ENCODE data around the gene CASP2.

CASP2 gene

GRCh38 chr7:143287935-143288826, at the start of gene CASP2:
Gene CASP2 (plus strand): TSS chr7:143288351. CDS start chr7:143288456, 105 bp downstream.
- DNase-seq (ENCODE audit: extremely low spot score, insufficient read length, low read depth): peak; percentile 100
- peak; percentile 92 for FAIRE-seq

GRCh38 chr7:143239813-143240212, 48.3 kb upstream of the CASP2 start:
- FAIRE-seq (no peak), DNase-seq (ENCODE audit: extremely low spot score, insufficient read length, low read depth) (no peak)

- FAIRE-seq: peak; percentile 69
- DNase-seq (ENCODE audit: extremely low spot score, insufficient read length, low read depth): peak; percentile 15
These were observed 47.6 kb upstream of the CASP2 start for GRCh38 chr7:143240291-143241168.

GRCh38 chr7:143242306-143242705, 45.8 kb upstream of the CASP2 start:
- DNase-seq (ENCODE audit: extremely low spot score, insufficient read length, low read depth): no peak
- FAIRE-seq: no peak

- FAIRE-seq: no peak
- no peak for DNase-seq (ENCODE audit: extremely low spot score, insufficient read length, low read depth)
These were observed 45.0 kb upstream of the CASP2 start for GRCh38 chr7:143243111-143243510.

GRCh38 chr7:143243614-143244013, 44.5 kb upstream of the CASP2 start:
- DNase-seq (ENCODE audit: extremely low spot score, insufficient read length, low read depth) (no peak), FAIRE-seq (no peak)

- no peak for DNase-seq (ENCODE audit: extremely low spot score, insufficient read length, low read depth)
- FAIRE-seq: no peak
These were observed 43.8 kb upstream of the CASP2 start for GRCh38 chr7:143244321-143244720.

GRCh38 chr7:143245123-143245522, 43.0 kb upstream of the CASP2 start:
- no peak for DNase-seq (ENCODE audit: extremely low spot score, insufficient read length, low read depth)

GRCh38 chr7:143247372-143247771, 40.8 kb upstream of the CASP2 start:
- DNase-seq (ENCODE audit: extremely low spot score, insufficient read length, low read depth) (no peak), FAIRE-seq (no peak)

More at GRCh38 chr7:143245123-143245522, 43.0 kb upstream of the CASP2 start:
- no peak for FAIRE-seq

GRCh38 chr7:143248761-143249354, 39.3 kb upstream of the CASP2 start:
- FAIRE-seq (no peak), DNase-seq (ENCODE audit: extremely low spot score, insufficient read length, low read depth) (no peak)

GRCh38 chr7:143250199-143250598, 38.0 kb upstream of the CASP2 start:
- DNase-seq (ENCODE audit: extremely low spot score, insufficient read length, low read depth): no peak
- no peak for FAIRE-seq

GRCh38 chr7:143250822-143251221, 37.3 kb upstream of the CASP2 start:
- DNase-seq (ENCODE audit: extremely low spot score, insufficient read length, low read depth): no peak
- no peak for FAIRE-seq

- FAIRE-seq (no peak), DNase-seq (ENCODE audit: extremely low spot score, insufficient read length, low read depth) (no peak)
These were observed 36.1 kb upstream of the CASP2 start for GRCh38 chr7:143252006-143252405.

GRCh38 chr7:143255564-143255963, 32.6 kb upstream of the CASP2 start:
- FAIRE-seq: no peak

GRCh38 chr7:143256325-143256724, 31.8 kb upstream of the CASP2 start:
- FAIRE-seq: no peak
- DNase-seq (ENCODE audit: extremely low spot score, insufficient read length, low read depth): no peak

More at GRCh38 chr7:143255564-143255963, 32.6 kb upstream of the CASP2 start:
- no peak for DNase-seq (ENCODE audit: extremely low spot score, insufficient read length, low read depth)

GRCh38 chr7:143256932-143257331, 31.2 kb upstream of the CASP2 start:
- DNase-seq (ENCODE audit: extremely low spot score, insufficient read length, low read depth) (no peak), FAIRE-seq (peak; percentile 5)

GRCh38 chr7:143257501-143257900, 30.6 kb upstream of the CASP2 start:
- DNase-seq (ENCODE audit: extremely low spot score, insufficient read length, low read depth) (no peak), FAIRE-seq (no peak)

- FAIRE-seq (peak; percentile 67), DNase-seq (ENCODE audit: extremely low spot score, insufficient read length, low read depth) (no peak)
These were observed 29.3 kb upstream of the CASP2 start for GRCh38 chr7:143258831-143259230.

GRCh38 chr7:143259765-143260164, 28.4 kb upstream of the CASP2 start:
- DNase-seq (ENCODE audit: extremely low spot score, insufficient read length, low read depth) (no peak), FAIRE-seq (no peak)

- FAIRE-seq: no peak
- DNase-seq (ENCODE audit: extremely low spot score, insufficient read length, low read depth): no peak
These were observed 26.2 kb upstream of the CASP2 start for GRCh38 chr7:143261901-143262300.

All from GM18507 (cell line).